Fibroblast of skin of right quadriceps (primary cell): ENCODE measurements around the gene SMIM35.

Experiments
- DNase-seq: peaks from one replicate; pipeline ENCODE4 v3.0.0-alpha.2; 2013

SMIM35 gene

GRCh38 chr11:118086913-118087768, at the start of gene SMIM35:
TSS of gene SMIM35 (minus strand) at chr11:118086963. CDS start at chr11:118086757, 206 bp downstream.
- DNase-seq, result no peak

- no peak for DNase-seq
These were observed 49.6 kb upstream of the SMIM35 start for GRCh38 chr11:118136341-118136740.

- no peak for DNase-seq
These were observed 49.0 kb upstream of the SMIM35 start for GRCh38 chr11:118135796-118136165.

GRCh38 chr11:118135051-118135795, 48.5 kb upstream of the SMIM35 start:
- no peak for DNase-seq

- DNase-seq, result no peak
These were observed 47.1 kb upstream of the SMIM35 start for GRCh38 chr11:118133816-118134215.

- no peak for DNase-seq
These were observed 45.8 kb upstream of the SMIM35 start for GRCh38 chr11:118132385-118133151.

GRCh38 chr11:118129471-118130172, 42.9 kb upstream of the SMIM35 start:
- DNase-seq, result no peak

GRCh38 chr11:118128721-118129470, 42.1 kb upstream of the SMIM35 start:
- no peak for DNase-seq

GRCh38 chr11:118128310-118128709, 41.5 kb upstream of the SMIM35 start:
- no peak for DNase-seq

GRCh38 chr11:118126082-118126838, 39.5 kb upstream of the SMIM35 start:
- no peak for DNase-seq

GRCh38 chr11:118124929-118125535, 38.3 kb upstream of the SMIM35 start:
- DNase-seq, result no peak

GRCh38 chr11:118120793-118121192, 34.0 kb upstream of the SMIM35 start:
- DNase-seq, result no peak

GRCh38 chr11:118117790-118118601, 31.2 kb upstream of the SMIM35 start:
- no peak for DNase-seq

- DNase-seq, result no peak
These were observed 28.3 kb upstream of the SMIM35 start for GRCh38 chr11:118115048-118115447.

GRCh38 chr11:118114266-118114665, 27.5 kb upstream of the SMIM35 start:
- DNase-seq, result no peak

- DNase-seq, result no peak
These were observed 26.1 kb upstream of the SMIM35 start for GRCh38 chr11:118112711-118113430.

GRCh38 chr11:118111744-118112035, 24.9 kb upstream of the SMIM35 start:
- DNase-seq, result no peak

- no peak for DNase-seq
These were observed 24.4 kb upstream of the SMIM35 start for GRCh38 chr11:118111019-118111743.

- DNase-seq, result no peak
These were observed 22.5 kb upstream of the SMIM35 start for GRCh38 chr11:118109231-118109630.
